B cell (primary cell): ENCODE results near the gene RHOU. TPM values are rescaled to one million over a fixed set of nuclear protein-coding genes. Genes with fewer than 3 reads are reported as not detected.

Experiments
- ATAC-seq: fragments of 200-7000 bp; cut with Tn5 transposase; one replicate; pipeline ENCODE4 v1.10.0; 2021; ENCODE audit warnings: low read depth, mild to moderate bottlenecking, moderate number of reproducible peaks, moderate library complexity
- CTCF ChIA-PET: fragments of 350-600 bp; sonication (Branson Sonifier 250); formaldehyde crosslinking; loops from one replicate; lab custom pipeline; 2021; ENCODE audit warnings: antibody characterized with exemption, inconsistent platforms; lab: Charles Lee
- POLR2A ChIA-PET: fragments of 350-600 bp; sonication (Branson Sonifier 250); formaldehyde crosslinking; loops from one replicate; lab custom pipeline; 2021; ENCODE audit warnings: antibody characterized with exemption; lab: Charles Lee
- DNase-seq: peaks from one replicate; pipeline ENCODE4 v3.0.0; 2013
- H2AFZ ChIP-seq: 2 replicates; pipeline ENCODE4 v1.6.1; 2012; ENCODE audit warnings: mild to moderate bottlenecking, low read depth, low read length; ENCODE audit not compliant: insufficient read depth, poor library complexity, severe bottlenecking
- H3K27ac ChIP-seq, 2 donors: 1 replicate in 1 of 2; 2 replicates in 1 of 2; pipeline ENCODE4 v1.5.1; 2012 to 2013; ENCODE audit warnings: low read length in 2 of 2, mild to moderate bottlenecking in 2 of 2, moderate library complexity in 1 of 2
- H3K27me3 ChIP-seq, 4 experiments: fragments of 200-600 bp in 1 of 4; sonication (generic) in 1 of 4; replicated peaks in 1 of 4; 1 replicate in 2 of 4; 2 replicates in 2 of 4; pipeline versions ENCODE4 v1.6.1 to v1.7.0; 2013 to 2016; ENCODE audit warnings: low read length in 3 of 4, mild to moderate bottlenecking in 2 of 4, mixed read lengths in 1 of 4, moderate library complexity in 1 of 4; ENCODE audit not compliant: insufficient read depth in 4 of 4, control insufficient read depth in 3 of 4; ENCODE audit errors: control extremely low read depth in 1 of 4
- H3K36me3 ChIP-seq, 2 experiments: replicated peaks in 1 of 2; 1 replicate in 1 of 2; 2 replicates in 1 of 2; pipeline versions ENCODE4 v1.6.1 to v1.7.1; 2013; ENCODE audit warnings: low read length in 1 of 2; ENCODE audit not compliant: insufficient read depth in 2 of 2, control insufficient read depth in 1 of 2; ENCODE audit errors: control extremely low read depth in 1 of 2, extremely low read depth in 1 of 2
- H3K4me1 ChIP-seq, 2 donors: fragments of 200-600 bp in 1 of 2; sonication (generic) in 1 of 2; 1 replicate in 1 of 2; 2 replicates in 1 of 2; pipeline versions ENCODE4 v1.5.1 to v1.6.1; 2013 to 2017; ENCODE audit warnings: low read length in 2 of 2; ENCODE audit not compliant: control insufficient read depth in 2 of 2, insufficient read depth in 2 of 2
- H3K4me2 ChIP-seq: replicated peaks from 2 replicates; pipeline ENCODE3; 2012; ENCODE audit warnings: mild to moderate bottlenecking, low read depth, low read length; ENCODE audit not compliant: poor library complexity, severe bottlenecking
- H3K4me3 ChIP-seq, 5 experiments: fragments of 200-600 bp in 1 of 5; sonication (generic) in 1 of 5; 1 replicate in 3 of 5; 2 replicates in 2 of 5; pipeline versions ENCODE4 v1.5.1 to v1.7.0; 2011 to 2016; ENCODE audit warnings: low read length in 4 of 5, mild to moderate bottlenecking in 4 of 5, low read depth in 2 of 5, control low read depth in 1 of 5, moderate library complexity in 1 of 5; ENCODE audit not compliant: insufficient read depth in 1 of 5; ENCODE audit errors: control extremely low read depth in 1 of 5, extremely low read depth in 1 of 5
- H3K79me2 ChIP-seq: fragments of 200-600 bp; sonication (generic); one replicate; pipeline ENCODE4 v1.6.0; 2016; ENCODE audit warnings: low read length; ENCODE audit not compliant: control insufficient read depth, insufficient read depth
- H3K9ac ChIP-seq: fragments of 200-600 bp; sonication (generic); 2 replicates; pipeline ENCODE4 v1.6.1; 2017; ENCODE audit warnings: mild to moderate bottlenecking, low read length, moderate library complexity
- H3K9me3 ChIP-seq, 3 donors: one replicate each; pipeline versions ENCODE4 v1.6.1 to v1.7.1; 2013; ENCODE audit warnings: low read length in 2 of 3; ENCODE audit not compliant: control insufficient read depth in 2 of 3, insufficient read depth in 1 of 3; ENCODE audit errors: control extremely low read depth in 1 of 3
- H4K20me1 ChIP-seq: 2 replicates; pipeline ENCODE4 v1.6.0; 2012; ENCODE audit warnings: mild to moderate bottlenecking, low read length; ENCODE audit not compliant: insufficient read depth, control insufficient read depth, poor library complexity, severe bottlenecking
- H3K27ac Mint-ChIP-seq: one replicate; pipeline ENCODE4 v1.8.0; 2021; ENCODE audit warnings: mixed read lengths
- H3K27me3 Mint-ChIP-seq: one replicate; pipeline ENCODE4 v1.8.0; 2021; ENCODE audit warnings: mixed read lengths
- H3K4me1 Mint-ChIP-seq: one replicate; pipeline ENCODE4 v1.8.0; 2021; ENCODE audit warnings: mixed read lengths
- H3K4me3 Mint-ChIP-seq: one replicate; pipeline ENCODE4 v1.8.0; 2021; ENCODE audit warnings: mixed read lengths
- H3K9me3 Mint-ChIP-seq: one replicate; pipeline ENCODE4 v1.8.0; 2022; ENCODE audit warnings: mixed read lengths; ENCODE audit not compliant: insufficient read depth
- CTCF ChIP-seq: fragments of 200-600 bp; IDR thresholded peaks from one replicate; pipeline ENCODE4 v1.8.0; 2022; ENCODE audit warnings: antibody characterized with exemption, mild to moderate bottlenecking
- EZH2 ChIP-seq: IDR thresholded peaks from 2 replicates; pipeline ENCODE4 v1.6.1; 2012; ENCODE audit warnings: borderline replicate concordance, low read depth, mild to moderate bottlenecking, moderate library complexity, low read length; ENCODE audit not compliant: insufficient read depth, poor library complexity, severe bottlenecking
- WGBS: methylation state at CpG from one replicate; pipeline ENCODE4 v1.1.5; 2013; ENCODE audit warnings: missing lambda C conversion rate; ENCODE audit not compliant: insufficient coverage; 5-methylcytosine and 5-hydroxymethylcytosine counted together
- intact Hi-C: fragments of 100-400 bp; cut with micrococcal nuclease; formaldehyde crosslinking; loops from one replicate; pipeline ENCODE4 v1.10.0; 2022
- polyA plus RNA-seq: library from polyadenylated mRNA; depleted of rRNA; stranded (reverse); fragments of >200 nt; gene quantifications from 2 replicates; pipeline ENCODE4 v1.2.3, GENCODE V29; 2012
- total RNA-seq, 2 donors: library from RNA; stranded (reverse); fragments of 120-200 nt in 1 of 2; gene quantifications; 1 replicate in 1 of 2; 2 replicates in 1 of 2; pipeline versions ENCODE4 v1.2.3 to v1.2.4, GENCODE V29; 2013 to 2022

The RHOU gene
- total and polyA plus RNA-seq, 2 donors (not counting 1 experiment from before 2014, with no cell fraction given), result 0.12 TPM; not detected in 1

- peaks cover 0 to 22% (median 13%) of the 10 kb centered on the region in 4 experiments for H3K27me3 ChIP-seq
- Mint-ChIP-seq H3K9me3 (no peaks in the 10 kb centered on the region), H3K27me3 (peaks cover 66% of the 10 kb centered on the region), H3K4me1 (peaks cover 5% of the 10 kb centered on the region), H3K4me3 (no peak overlapping the region), H3K27ac (no peak overlapping the region)
- no CpG with 5 or more reads among the region's 6 CpGs for WGBS
- DNase-seq, result no peak
- CTCF ChIA-PET, result no interaction called here
- no peaks in the 10 kb centered on the region for H4K20me1 ChIP-seq
- H3K4me2 ChIP-seq, result no peak overlapping the region
- no peak overlapping the region for H2AFZ ChIP-seq
- TF ChIP-seq EZH2 (no peak), CTCF (no peak)
- no peaks in the 10 kb centered on the region for H3K79me2 ChIP-seq
- no peak overlapping the region for H3K4me3 ChIP-seq
- H3K27ac ChIP-seq, result no peak overlapping the region
- ATAC-seq, result no peak
- intact Hi-C loops, result no loop called here
- no peak overlapping the region for H3K9ac ChIP-seq
- H3K9me3 ChIP-seq, result peaks cover 0 to 5% (median 0%) of the 10 kb centered on the region in 3 donors
- POLR2A ChIA-PET, result no interaction called here
- no peaks in the 10 kb centered on the region for H3K4me1 ChIP-seq
- H3K36me3 ChIP-seq, result no peaks in the 10 kb centered on the region
These were observed 17.0 kb downstream of the RHOU start for GRCh38 chr1:228752258-228752657.

GRCh38 chr1:228752675-228753265 is 17.5 kb downstream of the RHOU start:
- H3K27ac ChIP-seq, result no peak overlapping the region
- ATAC-seq, result no peak
- peaks cover 65% of the 10 kb centered on the region for H3K27me3 Mint-ChIP-seq

More at GRCh38 chr1:228752675-228753265, 17.5 kb downstream of the RHOU start:
- Histone ChIP-seq H3K4me1 (no peaks in the 10 kb centered on the region), H3K36me3 (no peaks in the 10 kb centered on the region), H3K9me3 (peaks cover 0 to 5% (median 0%) of the 10 kb centered on the region in 3 donors), H3K27me3 (peaks cover 0 to 25% (median 14%) of the 10 kb centered on the region in 4 experiments), H2AFZ (no peak overlapping the region), H3K79me2 (no peaks in the 10 kb centered on the region), H3K4me3 (no peak overlapping the region), H3K4me2 (no peak overlapping the region), H3K9ac (no peak overlapping the region), H4K20me1 (no peaks in the 10 kb centered on the region)
- Mint-ChIP-seq H3K4me3 (no peak overlapping the region), H3K9me3 (no peaks in the 10 kb centered on the region), H3K4me1 (peaks cover 5% of the 10 kb centered on the region), H3K27ac (no peak overlapping the region)
- WGBS, result 80% methylated on average over 1 of the region's 5 CpGs
- no peak for DNase-seq
- intact Hi-C loops, result no loop called here
- TF ChIP-seq EZH2 (no peak), CTCF (no peak)
- POLR2A ChIA-PET, result no interaction called here
- CTCF ChIA-PET, result no interaction called here
